HFF-Myc (cell line): ENCODE data around the gene MRPL53.
A peak's percentile ranks its signal among the peaks of the same experiment; 100 is the strongest.

Experiments
- DNase-seq: peaks from one replicate; pipeline ENCODE4 v3.0.0-alpha.2; 2011; ENCODE audit warnings: low read depth; ENCODE audit errors: extremely low read depth
- H3K4me3 ChIP-seq: replicated peaks from 2 replicates; pipeline ENCODE4 v1.5.1; 2011; ENCODE audit warnings: low read depth, mild to moderate bottlenecking, control low read depth, low read length
- CTCF ChIP-seq: IDR thresholded peaks from 2 replicates; pipeline ENCODE4 v1.5.1; 2012; ENCODE audit warnings: mild to moderate bottlenecking, low read depth, low read length, control low read depth; ENCODE audit errors: missing control alignments

MRPL53 gene

GRCh38 chr2:74502147-74502719 lies 29.8 kb upstream of the MRPL53 start:
- H3K4me3 ChIP-seq: peak overlapping the region; percentile 38
- no peak for DNase-seq
- no peak for TF ChIP-seq CTCF

- no peak for TF ChIP-seq CTCF
- DNase-seq: no peak
- H3K4me3 ChIP-seq: no peak overlapping the region
Observed at GRCh38 chr2:74501335-74502071, 29.0 kb upstream of the MRPL53 start.

- DNase-seq: no peak
- no peak for TF ChIP-seq CTCF
- H3K4me3 ChIP-seq: no peak overlapping the region
Observed at GRCh38 chr2:74500578-74500946, 28.1 kb upstream of the MRPL53 start.

- H3K4me3 ChIP-seq: peak overlapping the region; percentile 36
- DNase-seq: no peak
- no peak for TF ChIP-seq CTCF
Observed at GRCh38 chr2:74499940-74500577, 27.6 kb upstream of the MRPL53 start.

GRCh38 chr2:74499267-74499939 lies 26.9 kb upstream of the MRPL53 start, which contains the start of gene LBX2:
Gene LBX2, minus strand, starts transcription at chr2:74499603. Its CDS starts 66 bp downstream, at chr2:74499537.
- H3K4me3 ChIP-seq: peak within 1 kb of the TSS; percentile 36
- no peak for TF ChIP-seq CTCF
- no peak for DNase-seq

- peak overlapping the region; percentile 36 for H3K4me3 ChIP-seq
- TF ChIP-seq CTCF: no peak
- DNase-seq: no peak
Observed at GRCh38 chr2:74498500-74499266, 26.2 kb upstream of the MRPL53 start.
